IPS-15b (cell line): ENCODE measurements around the gene SETD5.

ENCODE experiments used
- H3K27me3 ChIP-seq: one replicate; pipeline ENCODE4 v1.6.1; 2013; ENCODE audit warnings: low read length; ENCODE audit not compliant: control insufficient read depth, insufficient read depth
- H3K36me3 ChIP-seq: one replicate; pipeline ENCODE4 v1.6.1; 2013; ENCODE audit warnings: low read length; ENCODE audit not compliant: control insufficient read depth, insufficient read depth
- H3K4me1 ChIP-seq: one replicate; pipeline ENCODE4 v1.6.1; 2013; ENCODE audit warnings: mild to moderate bottlenecking, low read length; ENCODE audit not compliant: control insufficient read depth, insufficient read depth
- H3K4me3 ChIP-seq: one replicate; pipeline ENCODE4 v1.5.1; 2013; ENCODE audit warnings: low read depth, low read length
- H3K9ac ChIP-seq: one replicate; pipeline ENCODE4 v1.6.1; 2013; ENCODE audit warnings: low read depth, mild to moderate bottlenecking, low read length
- H3K9me3 ChIP-seq: one replicate; pipeline ENCODE4 v1.6.1; 2013; ENCODE audit warnings: mild to moderate bottlenecking, low read length; ENCODE audit not compliant: control insufficient read depth, insufficient read depth

Gene SETD5

GRCh38 chr3:9392041-9392440 is 5.4 kb upstream of the SETD5 start:
- Histone ChIP-seq H3K4me3 (no peak overlapping the region), H3K9me3 (no peaks in the 10 kb centered on the region), H3K27me3 (no peaks in the 10 kb centered on the region), H3K9ac (no peak overlapping the region), H3K36me3 (peaks cover 23% of the 10 kb centered on the region), H3K4me1 (peaks cover 5% of the 10 kb centered on the region)

- Histone ChIP-seq H3K4me3 (peak overlapping the region; percentile 95), H3K36me3 (peaks cover 9% of the 10 kb centered on the region), H3K9ac (peak overlapping the region; percentile 90), H3K4me1 (peaks cover 7% of the 10 kb centered on the region), H3K9me3 (no peaks in the 10 kb centered on the region), H3K27me3 (no peaks in the 10 kb centered on the region)
These were observed 1.7 kb upstream of the SETD5 start for GRCh38 chr3:9395570-9396300.

- Histone ChIP-seq H3K4me1 (peaks cover 10% of the 10 kb centered on the region), H3K9ac (peak overlapping the region; percentile 90), H3K36me3 (peaks cover 4% of the 10 kb centered on the region), H3K9me3 (no peaks in the 10 kb centered on the region), H3K27me3 (no peaks in the 10 kb centered on the region), H3K4me3 (peak overlapping the region; percentile 95)
These were observed 1.1 kb upstream of the SETD5 start for GRCh38 chr3:9396301-9396631.

GRCh38 chr3:9396632-9397331 is 633 bp upstream of the SETD5 start:
- Histone ChIP-seq H3K4me3 (peak overlapping the region; percentile 95), H3K36me3 (no peaks in the 10 kb centered on the region), H3K27me3 (no peaks in the 10 kb centered on the region), H3K9ac (peak overlapping the region; percentile 90), H3K4me1 (peaks cover 15% of the 10 kb centered on the region), H3K9me3 (no peaks in the 10 kb centered on the region)

GRCh38 chr3:9397906-9398699 is 688 bp downstream of the SETD5 start:
- Histone ChIP-seq H3K36me3 (no peaks in the 10 kb centered on the region), H3K4me3 (peak overlapping the region; percentile 91), H3K27me3 (no peaks in the 10 kb centered on the region), H3K4me1 (peaks cover 19% of the 10 kb centered on the region), H3K9ac (peak overlapping the region; percentile 99), H3K9me3 (no peaks in the 10 kb centered on the region)

GRCh38 chr3:9398700-9399336 is 1.4 kb downstream of the SETD5 start:
- peaks cover 22% of the 10 kb centered on the region for H3K4me1 ChIP-seq
- peak overlapping the region; percentile 99 for H3K9ac ChIP-seq
- no peaks in the 10 kb centered on the region for H3K27me3 ChIP-seq
- peak overlapping the region; percentile 91 for H3K4me3 ChIP-seq
- no peaks in the 10 kb centered on the region for H3K9me3 ChIP-seq
- H3K36me3 ChIP-seq, result no peaks in the 10 kb centered on the region

GRCh38 chr3:9399337-9399703 is 1.9 kb downstream of the SETD5 start:
- H3K9ac ChIP-seq, result peak overlapping the region; percentile 99
- H3K36me3 ChIP-seq, result no peaks in the 10 kb centered on the region
- H3K27me3 ChIP-seq, result no peaks in the 10 kb centered on the region
- H3K4me1 ChIP-seq, result peaks cover 26% of the 10 kb centered on the region
- H3K9me3 ChIP-seq, result no peaks in the 10 kb centered on the region
- H3K4me3 ChIP-seq, result peak overlapping the region; percentile 91

- H3K9ac ChIP-seq, result peak overlapping the region; percentile 99
- H3K27me3 ChIP-seq, result no peaks in the 10 kb centered on the region
- peaks cover 22% of the 10 kb centered on the region for H3K4me1 ChIP-seq
These were observed 2.3 kb downstream of the SETD5 start for GRCh38 chr3:9399746-9400145.

GRCh38 chr3:9400616-9401015 is 3.2 kb downstream of the SETD5 start:
- no peaks in the 10 kb centered on the region for H3K9me3 ChIP-seq
- peak overlapping the region; percentile 91 for H3K4me3 ChIP-seq
- no peaks in the 10 kb centered on the region for H3K36me3 ChIP-seq
- H3K4me1 ChIP-seq, result peaks cover 21% of the 10 kb centered on the region
- H3K9ac ChIP-seq, result no peak overlapping the region
- no peaks in the 10 kb centered on the region for H3K27me3 ChIP-seq

More at GRCh38 chr3:9399746-9400145, 2.3 kb downstream of the SETD5 start:
- Histone ChIP-seq H3K36me3 (no peaks in the 10 kb centered on the region), H3K4me3 (peak overlapping the region; percentile 91), H3K9me3 (no peaks in the 10 kb centered on the region)

GRCh38 chr3:9401986-9402385 is 4.6 kb downstream of the SETD5 start:
- Histone ChIP-seq H3K27me3 (no peaks in the 10 kb centered on the region), H3K36me3 (no peaks in the 10 kb centered on the region), H3K9me3 (no peaks in the 10 kb centered on the region), H3K4me1 (peaks cover 21% of the 10 kb centered on the region), H3K9ac (no peak overlapping the region), H3K4me3 (peak overlapping the region; percentile 54)

- H3K9me3 ChIP-seq, result no peaks in the 10 kb centered on the region
- H3K4me3 ChIP-seq, result peak overlapping the region; percentile 54
- peaks cover 21% of the 10 kb centered on the region for H3K4me1 ChIP-seq
- H3K9ac ChIP-seq, result no peak overlapping the region
- H3K36me3 ChIP-seq, result no peaks in the 10 kb centered on the region
- H3K27me3 ChIP-seq, result no peaks in the 10 kb centered on the region
These were observed 5.2 kb downstream of the SETD5 start for GRCh38 chr3:9402410-9403228.
